WTC11 (cell line): ENCODE results near the gene SH3BP4. TPM values are rescaled to one million over a fixed set of nuclear protein-coding genes. Genes with fewer than 3 reads are reported as not detected.
A peak's percentile ranks its signal among the peaks of the same experiment; 100 is the strongest.

Experiments
- ATAC-seq: fragments of 200-7000 bp; cut with Tn5 transposase; 2 replicates; pipeline ENCODE4 v1.10.0; 2021; ENCODE audit warnings: mild to moderate bottlenecking, moderate library complexity
- CTCF ChIA-PET: fragments of 300-600 bp; sonication (Branson Sonifier 250); formaldehyde crosslinking; loops from one replicate; lab custom pipeline; 2021; ENCODE audit warnings: antibody characterized with exemption; lab: Charles Lee
- POLR2A ChIA-PET: fragments of 350-600 bp; sonication (Branson Sonifier 250); formaldehyde crosslinking; loops from one replicate; lab custom pipeline; 2021; ENCODE audit warnings: antibody characterized with exemption; lab: Charles Lee
- DNase-seq: peaks from one replicate; pipeline ENCODE4 v3.0.0; 2021; ENCODE audit warnings: low spot score
- H3K27ac Mint-ChIP-seq: 2 replicates; pipeline ENCODE4 v1.8.0; 2021; ENCODE audit warnings: mixed read lengths
- H3K27me3 Mint-ChIP-seq: 2 replicates; pipeline ENCODE4 v1.8.0; 2021; ENCODE audit warnings: low read depth, mild to moderate bottlenecking, moderate library complexity, mixed read lengths
- H3K36me3 Mint-ChIP-seq: 2 replicates; pipeline ENCODE4 v1.8.0; 2021; ENCODE audit warnings: mixed read lengths
- H3K4me1 Mint-ChIP-seq: 2 replicates; pipeline ENCODE4 v1.8.0; 2022; ENCODE audit warnings: mixed read lengths
- H3K4me3 Mint-ChIP-seq: 2 replicates; pipeline ENCODE4 v1.8.0; 2021; ENCODE audit warnings: mild to moderate bottlenecking, moderate library complexity, mixed read lengths
- H3K9me3 Mint-ChIP-seq: 2 replicates; pipeline ENCODE4 v1.8.0; 2021; ENCODE audit warnings: mixed read lengths
- CBFB ChIP-seq: sonication (generic); formaldehyde crosslinking; IDR thresholded peaks from 2 replicates; pipeline ENCODE4 v1.8.1; 2022; ENCODE audit warnings: mild to moderate bottlenecking, low read depth, missing genetic modification reagents
- ESRRA ChIP-seq: sonication (generic); formaldehyde crosslinking; IDR thresholded peaks from 2 replicates; pipeline ENCODE4 v1.8.1; 2022; ENCODE audit warnings: mild to moderate bottlenecking, missing genetic modification reagents, borderline replicate concordance
- ETV6 ChIP-seq: sonication (generic); formaldehyde crosslinking; IDR thresholded peaks from 2 replicates; pipeline ENCODE4 v1.8.1; 2022; ENCODE audit warnings: mild to moderate bottlenecking, missing genetic modification reagents
- FOXK1 ChIP-seq: sonication (generic); formaldehyde crosslinking; IDR thresholded peaks from 2 replicates; pipeline ENCODE4 v1.8.0; 2022; ENCODE audit warnings: mild to moderate bottlenecking, moderate library complexity, missing genetic modification reagents
- GABPB1 ChIP-seq: sonication (generic); formaldehyde crosslinking; IDR thresholded peaks from 2 replicates; pipeline ENCODE4 v1.8.1; 2023; ENCODE audit warnings: mild to moderate bottlenecking, missing genetic modification reagents
- IRF1 ChIP-seq: sonication (generic); formaldehyde crosslinking; IDR thresholded peaks from 2 replicates; pipeline ENCODE4 v1.8.0; 2023; ENCODE audit warnings: missing genetic modification reagents
- IRF2 ChIP-seq: sonication (generic); formaldehyde crosslinking; IDR thresholded peaks from 2 replicates; pipeline ENCODE4 v1.8.0; 2022; ENCODE audit warnings: low read depth, missing genetic modification reagents, borderline replicate concordance
- KAT7 ChIP-seq: sonication (generic); formaldehyde crosslinking; IDR thresholded peaks from 2 replicates; pipeline ENCODE4 v1.8.1; 2023; ENCODE audit warnings: missing genetic modification reagents, mild to moderate bottlenecking, borderline replicate concordance
- NFATC4 ChIP-seq: fragments of 250-450 bp; sonication (Bioruptor Pico); IDR thresholded peaks from 2 replicates; pipeline ENCODE4 v1.9.0; 2021; ENCODE audit warnings: mild to moderate bottlenecking
- NFYB ChIP-seq: sonication (generic); formaldehyde crosslinking; conservative IDR thresholded peaks from 2 replicates; pipeline ENCODE4 v1.8.0; 2022; ENCODE audit warnings: low read depth, missing genetic modification reagents
- NR3C1 ChIP-seq: sonication (generic); formaldehyde crosslinking; conservative IDR thresholded peaks from 2 replicates; pipeline ENCODE4 v1.8.1; 2023; ENCODE audit warnings: low read depth, mild to moderate bottlenecking, missing genetic modification reagents
- OVOL2 ChIP-seq: fragments of 250-450 bp; sonication (Bioruptor Pico); IDR thresholded peaks from 2 replicates; pipeline ENCODE4 v1.9.0; 2021; ENCODE audit warnings: mild to moderate bottlenecking, borderline replicate concordance
- PRRX2 ChIP-seq: fragments of 250-450 bp; sonication (Bioruptor Pico); IDR thresholded peaks from 2 replicates; pipeline ENCODE4 v1.8.0; 2021; ENCODE audit warnings: mild to moderate bottlenecking
- RELA ChIP-seq: sonication (generic); formaldehyde crosslinking; IDR thresholded peaks from 2 replicates; pipeline ENCODE4 v1.8.1; 2022; ENCODE audit warnings: missing genetic modification reagents, mild to moderate bottlenecking, borderline replicate concordance
- SMAD4 ChIP-seq: sonication (generic); formaldehyde crosslinking; IDR thresholded peaks from 2 replicates; pipeline ENCODE4 v1.8.0; 2022; ENCODE audit warnings: mild to moderate bottlenecking, missing genetic modification reagents
- SOX15 ChIP-seq: fragments of 250-450 bp; sonication (Bioruptor Pico); IDR thresholded peaks from 2 replicates; pipeline ENCODE4 v1.9.0; 2021; ENCODE audit warnings: mild to moderate bottlenecking
- TCF7 ChIP-seq: sonication (generic); formaldehyde crosslinking; IDR thresholded peaks from 2 replicates; pipeline ENCODE4 v1.8.0; 2022; ENCODE audit warnings: mild to moderate bottlenecking, low read depth, missing genetic modification reagents, moderate library complexity
- TEAD1 ChIP-seq: sonication (generic); formaldehyde crosslinking; IDR thresholded peaks from 2 replicates; pipeline ENCODE4 v1.8.0; 2022; ENCODE audit warnings: mild to moderate bottlenecking, missing genetic modification reagents
- ZNF138 ChIP-seq: sonication (generic); formaldehyde crosslinking; conservative IDR thresholded peaks from 2 replicates; pipeline ENCODE4 v1.8.1; 2022; ENCODE audit warnings: mild to moderate bottlenecking, moderate library complexity, missing genetic modification reagents
- ZNF219 ChIP-seq: sonication (generic); formaldehyde crosslinking; IDR thresholded peaks from 2 replicates; pipeline ENCODE4 v1.8.0; 2023; ENCODE audit warnings: missing genetic modification reagents, mild to moderate bottlenecking, borderline replicate concordance
- ZNF671 ChIP-seq: fragments of 250-450 bp; sonication (Bioruptor Pico); IDR thresholded peaks from 2 replicates; pipeline ENCODE4 v1.8.0; 2021; ENCODE audit warnings: mild to moderate bottlenecking
- total RNA-seq: library from RNA; stranded (reverse); gene quantifications from 3 replicates; pipeline ENCODE4 v1.2.3, GENCODE V29; 2021
- TF ChIP-seq, protein P1 (sequence below): fragments of 250-450 bp; sonication (Bioruptor Pico); IDR thresholded peaks from 2 replicates; pipeline ENCODE4 v1.9.0; 2021; ENCODE audit warnings: moderate library complexity, mild to moderate bottlenecking, inconsistent platforms, borderline replicate concordance
- TF ChIP-seq, protein P2 (sequence below): sonication (generic); formaldehyde crosslinking; IDR thresholded peaks from 2 replicates; pipeline ENCODE4 v1.8.0; 2023; ENCODE audit warnings: missing genetic modification reagents, mild to moderate bottlenecking, borderline replicate concordance
- TF ChIP-seq, protein P3 (sequence below): fragments of 250-450 bp; sonication (Bioruptor Pico); IDR thresholded peaks from 2 replicates; pipeline ENCODE4 v1.9.0; 2021; ENCODE audit warnings: mild to moderate bottlenecking, borderline replicate concordance

The SH3BP4 gene
- total RNA-seq, 1 experiment from 2014 or later = 44.4 TPM

DNA sequence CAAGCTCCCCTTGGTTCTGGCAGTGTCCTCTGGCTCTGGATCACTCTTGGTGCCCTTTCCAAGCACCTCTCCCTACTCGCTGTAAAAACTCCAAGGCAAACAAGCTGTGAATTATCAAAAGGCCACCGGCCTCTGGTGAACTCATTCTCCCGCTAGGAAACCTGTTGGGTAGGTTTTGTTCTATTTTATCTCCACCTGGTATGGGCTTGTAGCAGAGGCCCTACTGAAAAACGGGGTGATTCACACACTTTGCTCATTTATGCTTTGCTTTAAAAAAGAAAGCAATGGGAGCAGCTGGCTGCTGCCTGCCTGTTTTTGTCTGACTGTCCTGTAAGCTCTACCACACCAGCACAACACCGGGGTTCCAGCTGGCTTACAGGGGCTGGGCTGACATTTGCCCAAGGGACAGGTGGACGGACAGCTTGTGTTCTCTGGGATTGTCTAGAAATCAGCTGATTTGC is 56.8 kb downstream of the SH3BP4 start:
- CTCF ChIA-PET = interaction anchor here (1.3 to 4.1 kb wide), 3 partner anchors 47 to 463 kb away, joined by 3 to 32 read pairs (median 4); no protein-coding TSS in a partner anchor
- Mint-ChIP-seq H3K9me3 (peaks cover 10% of the 10 kb centered on the region; the same call in 1 of the 2 replicates), H3K27ac (peak overlapping the region; percentile 80; the same call in 1 of the 2 replicates), H3K27me3 (no peaks in the 10 kb centered on the region), H3K4me1 (peaks cover 79% of the 10 kb centered on the region), H3K36me3 (peaks cover 15% of the 10 kb centered on the region; the same call in 1 of the 2 replicates), H3K4me3 (no peak overlapping the region)
- POLR2A ChIA-PET = no interaction called here
- TF ChIP-seq, protein P1, sequence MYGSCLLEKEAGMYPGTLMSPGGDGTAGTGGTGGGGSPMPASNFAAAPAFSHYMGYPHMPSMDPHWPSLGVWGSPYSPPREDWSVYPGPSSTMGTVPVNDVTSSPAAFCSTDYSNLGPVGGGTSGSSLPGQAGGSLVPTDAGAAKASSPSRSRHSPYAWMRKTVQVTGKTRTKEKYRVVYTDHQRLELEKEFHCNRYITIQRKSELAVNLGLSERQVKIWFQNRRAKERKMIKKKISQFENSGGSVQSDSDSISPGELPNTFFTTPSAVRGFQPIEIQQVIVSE (CRISPR knock-in tag) = no peak
- TF ChIP-seq OVOL2 = no peak
- no peak for TF ChIP-seq SMAD4 (CRISPR knock-in tag)
- no peak for TF ChIP-seq KAT7
- no peak for TF ChIP-seq NR3C1 (CRISPR knock-in tag)
- no peak for TF ChIP-seq GABPB1 (CRISPR knock-in tag)
- no peak for TF ChIP-seq ESRRA (CRISPR knock-in tag)
- no peak for TF ChIP-seq ZNF138
- no peak for TF ChIP-seq CBFB (CRISPR knock-in tag)
- no peak for TF ChIP-seq NFATC4
- TF ChIP-seq ZNF219 (CRISPR knock-in tag) = no peak
- no peak for TF ChIP-seq IRF2
- no peak for ATAC-seq
- no peak for DNase-seq

DNA sequence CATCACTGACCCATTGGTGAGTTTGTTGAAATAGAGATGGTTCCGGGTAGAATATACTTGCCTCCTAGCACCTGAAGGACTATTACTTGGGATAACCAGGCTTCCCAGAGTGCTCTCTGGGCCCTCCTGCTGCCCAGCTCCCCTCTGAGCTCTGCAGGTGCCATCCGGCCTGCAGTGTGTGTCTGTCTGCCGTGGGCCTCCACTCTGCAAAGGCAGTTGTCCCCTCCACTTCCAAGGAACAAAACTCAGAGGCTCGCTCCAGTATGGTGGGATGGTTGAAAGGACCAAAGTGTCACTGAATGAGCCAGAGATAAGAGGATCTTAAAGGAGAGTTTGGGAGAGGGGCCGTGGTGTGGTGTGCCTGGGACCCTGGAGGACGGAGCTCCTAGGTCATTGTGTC is 57.3 kb downstream of the SH3BP4 start:
- no peak for ATAC-seq
- POLR2A ChIA-PET = no interaction called here
- peaks cover 81% of the 10 kb centered on the region for H3K4me1 Mint-ChIP-seq
- CTCF ChIA-PET = interaction anchor here (1.3 to 4.1 kb wide), 3 partner anchors 47 to 464 kb away, joined by 3 to 32 read pairs (median 4); no protein-coding TSS in a partner anchor
- peaks cover 15% of the 10 kb centered on the region; the same call in 1 of the 2 replicates for H3K36me3 Mint-ChIP-seq
- no peak for DNase-seq
- no peaks in the 10 kb centered on the region for H3K27me3 Mint-ChIP-seq
- no peak overlapping the region for H3K27ac Mint-ChIP-seq
- TF ChIP-seq ZNF671 (CRISPR knock-in tag) (no peak), ETV6 (no peak), RELA (CRISPR knock-in tag) (no peak), NR3C1 (CRISPR knock-in tag) (no peak), IRF1 (CRISPR knock-in tag) (no peak), NFYB (CRISPR knock-in tag) (no peak), PRRX2 (CRISPR knock-in tag) (no peak), CBFB (CRISPR knock-in tag) (no peak), TEAD1 (CRISPR knock-in tag) (no peak), SMAD4 (CRISPR knock-in tag) (no peak), SOX15 (CRISPR knock-in tag) (no peak)
- H3K4me3 Mint-ChIP-seq = no peak overlapping the region
- peaks cover 10% of the 10 kb centered on the region; the same call in 1 of the 2 replicates for H3K9me3 Mint-ChIP-seq

- CTCF ChIA-PET = no interaction called here
- no peak overlapping the region for H3K27ac Mint-ChIP-seq
- ATAC-seq = no peak
- peaks cover 12% of the 10 kb centered on the region for H3K9me3 Mint-ChIP-seq
- POLR2A ChIA-PET = no interaction called here
- H3K4me3 Mint-ChIP-seq = no peak overlapping the region
- no peak for DNase-seq
- H3K27me3 Mint-ChIP-seq = no peaks in the 10 kb centered on the region
- H3K36me3 Mint-ChIP-seq = peaks cover 12% of the 10 kb centered on the region
- H3K4me1 Mint-ChIP-seq = peaks cover 83% of the 10 kb centered on the region
- TF ChIP-seq KAT7 = no peak
- no peak for TF ChIP-seq FOXK1 (CRISPR knock-in tag)
- TF ChIP-seq, protein P2, sequence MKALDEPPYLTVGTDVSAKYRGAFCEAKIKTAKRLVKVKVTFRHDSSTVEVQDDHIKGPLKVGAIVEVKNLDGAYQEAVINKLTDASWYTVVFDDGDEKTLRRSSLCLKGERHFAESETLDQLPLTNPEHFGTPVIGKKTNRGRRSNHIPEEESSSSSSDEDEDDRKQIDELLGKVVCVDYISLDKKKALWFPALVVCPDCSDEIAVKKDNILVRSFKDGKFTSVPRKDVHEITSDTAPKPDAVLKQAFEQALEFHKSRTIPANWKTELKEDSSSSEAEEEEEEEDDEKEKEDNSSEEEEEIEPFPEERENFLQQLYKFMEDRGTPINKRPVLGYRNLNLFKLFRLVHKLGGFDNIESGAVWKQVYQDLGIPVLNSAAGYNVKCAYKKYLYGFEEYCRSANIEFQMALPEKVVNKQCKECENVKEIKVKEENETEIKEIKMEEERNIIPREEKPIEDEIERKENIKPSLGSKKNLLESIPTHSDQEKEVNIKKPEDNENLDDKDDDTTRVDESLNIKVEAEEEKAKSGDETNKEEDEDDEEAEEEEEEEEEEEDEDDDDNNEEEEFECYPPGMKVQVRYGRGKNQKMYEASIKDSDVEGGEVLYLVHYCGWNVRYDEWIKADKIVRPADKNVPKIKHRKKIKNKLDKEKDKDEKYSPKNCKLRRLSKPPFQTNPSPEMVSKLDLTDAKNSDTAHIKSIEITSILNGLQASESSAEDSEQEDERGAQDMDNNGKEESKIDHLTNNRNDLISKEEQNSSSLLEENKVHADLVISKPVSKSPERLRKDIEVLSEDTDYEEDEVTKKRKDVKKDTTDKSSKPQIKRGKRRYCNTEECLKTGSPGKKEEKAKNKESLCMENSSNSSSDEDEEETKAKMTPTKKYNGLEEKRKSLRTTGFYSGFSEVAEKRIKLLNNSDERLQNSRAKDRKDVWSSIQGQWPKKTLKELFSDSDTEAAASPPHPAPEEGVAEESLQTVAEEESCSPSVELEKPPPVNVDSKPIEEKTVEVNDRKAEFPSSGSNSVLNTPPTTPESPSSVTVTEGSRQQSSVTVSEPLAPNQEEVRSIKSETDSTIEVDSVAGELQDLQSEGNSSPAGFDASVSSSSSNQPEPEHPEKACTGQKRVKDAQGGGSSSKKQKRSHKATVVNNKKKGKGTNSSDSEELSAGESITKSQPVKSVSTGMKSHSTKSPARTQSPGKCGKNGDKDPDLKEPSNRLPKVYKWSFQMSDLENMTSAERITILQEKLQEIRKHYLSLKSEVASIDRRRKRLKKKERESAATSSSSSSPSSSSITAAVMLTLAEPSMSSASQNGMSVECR = no peak
- TF ChIP-seq, protein P3, sequence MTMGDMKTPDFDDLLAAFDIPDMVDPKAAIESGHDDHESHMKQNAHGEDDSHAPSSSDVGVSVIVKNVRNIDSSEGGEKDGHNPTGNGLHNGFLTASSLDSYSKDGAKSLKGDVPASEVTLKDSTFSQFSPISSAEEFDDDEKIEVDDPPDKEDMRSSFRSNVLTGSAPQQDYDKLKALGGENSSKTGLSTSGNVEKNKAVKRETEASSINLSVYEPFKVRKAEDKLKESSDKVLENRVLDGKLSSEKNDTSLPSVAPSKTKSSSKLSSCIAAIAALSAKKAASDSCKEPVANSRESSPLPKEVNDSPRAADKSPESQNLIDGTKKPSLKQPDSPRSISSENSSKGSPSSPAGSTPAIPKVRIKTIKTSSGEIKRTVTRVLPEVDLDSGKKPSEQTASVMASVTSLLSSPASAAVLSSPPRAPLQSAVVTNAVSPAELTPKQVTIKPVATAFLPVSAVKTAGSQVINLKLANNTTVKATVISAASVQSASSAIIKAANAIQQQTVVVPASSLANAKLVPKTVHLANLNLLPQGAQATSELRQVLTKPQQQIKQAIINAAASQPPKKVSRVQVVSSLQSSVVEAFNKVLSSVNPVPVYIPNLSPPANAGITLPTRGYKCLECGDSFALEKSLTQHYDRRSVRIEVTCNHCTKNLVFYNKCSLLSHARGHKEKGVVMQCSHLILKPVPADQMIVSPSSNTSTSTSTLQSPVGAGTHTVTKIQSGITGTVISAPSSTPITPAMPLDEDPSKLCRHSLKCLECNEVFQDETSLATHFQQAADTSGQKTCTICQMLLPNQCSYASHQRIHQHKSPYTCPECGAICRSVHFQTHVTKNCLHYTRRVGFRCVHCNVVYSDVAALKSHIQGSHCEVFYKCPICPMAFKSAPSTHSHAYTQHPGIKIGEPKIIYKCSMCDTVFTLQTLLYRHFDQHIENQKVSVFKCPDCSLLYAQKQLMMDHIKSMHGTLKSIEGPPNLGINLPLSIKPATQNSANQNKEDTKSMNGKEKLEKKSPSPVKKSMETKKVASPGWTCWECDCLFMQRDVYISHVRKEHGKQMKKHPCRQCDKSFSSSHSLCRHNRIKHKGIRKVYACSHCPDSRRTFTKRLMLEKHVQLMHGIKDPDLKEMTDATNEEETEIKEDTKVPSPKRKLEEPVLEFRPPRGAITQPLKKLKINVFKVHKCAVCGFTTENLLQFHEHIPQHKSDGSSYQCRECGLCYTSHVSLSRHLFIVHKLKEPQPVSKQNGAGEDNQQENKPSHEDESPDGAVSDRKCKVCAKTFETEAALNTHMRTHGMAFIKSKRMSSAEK (CRISPR knock-in tag) = no peak
- TF ChIP-seq ETV6 = no peak
- TF ChIP-seq TCF7 (CRISPR knock-in tag) = no peak
These were observed 58.4 kb downstream of the SH3BP4 start for GRCh38 chr2:235010117-235010714.
